Measurements from ENCODE around the gene SLC7A9.

DNA sequence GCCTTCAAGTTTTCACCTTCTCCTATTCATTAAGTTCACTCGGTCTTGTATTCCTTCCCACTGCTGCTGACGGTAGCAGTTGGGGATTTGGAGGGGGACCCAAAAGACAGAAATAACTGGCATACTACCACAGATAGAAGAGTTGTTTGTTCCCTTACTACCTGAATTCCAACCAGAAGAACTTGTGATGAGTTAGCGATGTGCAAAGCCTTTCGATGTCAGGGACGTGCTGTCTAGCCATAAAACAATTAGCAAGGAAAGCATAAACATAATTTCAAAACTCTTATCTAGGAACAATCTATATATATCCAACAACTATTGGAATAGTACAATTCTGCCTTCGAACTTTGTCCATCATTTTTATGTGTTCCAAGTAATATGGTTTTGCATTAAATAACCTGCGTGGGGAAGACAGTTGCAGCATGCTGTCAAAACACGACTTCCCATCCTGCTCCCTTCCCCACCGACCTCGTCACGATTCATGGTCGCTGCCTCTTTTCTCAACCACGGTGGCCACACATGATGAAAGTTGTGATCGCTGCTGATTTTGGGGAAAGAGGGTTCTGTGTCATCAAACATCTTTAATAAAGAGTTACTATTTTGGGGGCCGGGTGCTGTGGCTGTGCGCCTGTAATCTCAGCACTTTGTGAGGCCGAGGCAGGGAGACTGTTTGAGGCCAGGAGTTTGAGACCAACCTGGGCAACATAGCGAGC is 3.8 kb upstream of the SLC7A9 start:
- TF ChIP-seq, protein P1, sequence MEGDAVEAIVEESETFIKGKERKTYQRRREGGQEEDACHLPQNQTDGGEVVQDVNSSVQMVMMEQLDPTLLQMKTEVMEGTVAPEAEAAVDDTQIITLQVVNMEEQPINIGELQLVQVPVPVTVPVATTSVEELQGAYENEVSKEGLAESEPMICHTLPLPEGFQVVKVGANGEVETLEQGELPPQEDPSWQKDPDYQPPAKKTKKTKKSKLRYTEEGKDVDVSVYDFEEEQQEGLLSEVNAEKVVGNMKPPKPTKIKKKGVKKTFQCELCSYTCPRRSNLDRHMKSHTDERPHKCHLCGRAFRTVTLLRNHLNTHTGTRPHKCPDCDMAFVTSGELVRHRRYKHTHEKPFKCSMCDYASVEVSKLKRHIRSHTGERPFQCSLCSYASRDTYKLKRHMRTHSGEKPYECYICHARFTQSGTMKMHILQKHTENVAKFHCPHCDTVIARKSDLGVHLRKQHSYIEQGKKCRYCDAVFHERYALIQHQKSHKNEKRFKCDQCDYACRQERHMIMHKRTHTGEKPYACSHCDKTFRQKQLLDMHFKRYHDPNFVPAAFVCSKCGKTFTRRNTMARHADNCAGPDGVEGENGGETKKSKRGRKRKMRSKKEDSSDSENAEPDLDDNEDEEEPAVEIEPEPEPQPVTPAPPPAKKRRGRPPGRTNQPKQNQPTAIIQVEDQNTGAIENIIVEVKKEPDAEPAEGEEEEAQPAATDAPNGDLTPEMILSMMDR (IDR thresholded peaks at IDR 0.05) = no peak
- TF ChIP-seq EP300 (IDR thresholded peaks at IDR 0.05) (no peak), CBX2 (IDR thresholded peaks at IDR 0.05; ENCODE audit: borderline replicate concordance, low read depth) (no peak), CHD2 (IDR thresholded peaks at IDR 0.05; ENCODE audit: low read length, partially characterized antibody) (no peak)
- TF ChIP-seq, protein P2, sequence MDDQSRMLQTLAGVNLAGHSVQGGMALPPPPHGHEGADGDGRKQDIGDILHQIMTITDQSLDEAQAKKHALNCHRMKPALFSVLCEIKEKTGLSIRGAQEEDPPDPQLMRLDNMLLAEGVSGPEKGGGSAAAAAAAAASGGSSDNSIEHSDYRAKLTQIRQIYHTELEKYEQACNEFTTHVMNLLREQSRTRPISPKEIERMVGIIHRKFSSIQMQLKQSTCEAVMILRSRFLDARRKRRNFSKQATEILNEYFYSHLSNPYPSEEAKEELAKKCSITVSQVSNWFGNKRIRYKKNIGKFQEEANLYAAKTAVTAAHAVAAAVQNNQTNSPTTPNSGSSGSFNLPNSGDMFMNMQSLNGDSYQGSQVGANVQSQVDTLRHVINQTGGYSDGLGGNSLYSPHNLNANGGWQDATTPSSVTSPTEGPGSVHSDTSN (IDR thresholded peaks at IDR 0.05) = no peak
